Activated naive CD4-positive, alpha-beta T cell treated with anti-CD3 and anti-CD28 coated beads, Interleukin-2, amount 10 ng/mL, durations not matched to agents 5 hours and 36 hours (primary cell): ENCODE results near the gene HOXB3. TPM values are rescaled to one million over a fixed set of nuclear protein-coding genes. Genes with fewer than 3 reads are reported as not detected.

Source experiments
- microRNA-seq: library from miRNA; unstranded; fragments of <30 nt; microRNA quantifications from one replicate; pipeline ENCODE4 v1.2.0, GENCODE V29; 2022; ENCODE audit warnings: borderline microRNAs expressed, borderline replicate concordance
- total RNA-seq, 2 experiments: library from RNA; stranded (reverse); gene quantifications; one replicate each; pipeline ENCODE4 v1.2.3, GENCODE V29; 2021

HOXB3 gene
- 1 to 10 TPM; 9.2 to 9.7 TPM for total RNA-seq

GRCh38 chr17:48589831-48590606, at the start of gene HOXB3:
TSS of gene HOXB3 (minus strand) at chr17:48590241. CDS start at chr17:48552474, 37,767 bp downstream.

GRCh38 chr17:48626245-48627117, 36.4 kb upstream of the HOXB3 start, which contains the start of gene HOXB9:
TSS of gene HOXB9 (minus strand) at chr17:48626358. CDS start at chr17:48626269, 89 bp downstream.

DNA sequence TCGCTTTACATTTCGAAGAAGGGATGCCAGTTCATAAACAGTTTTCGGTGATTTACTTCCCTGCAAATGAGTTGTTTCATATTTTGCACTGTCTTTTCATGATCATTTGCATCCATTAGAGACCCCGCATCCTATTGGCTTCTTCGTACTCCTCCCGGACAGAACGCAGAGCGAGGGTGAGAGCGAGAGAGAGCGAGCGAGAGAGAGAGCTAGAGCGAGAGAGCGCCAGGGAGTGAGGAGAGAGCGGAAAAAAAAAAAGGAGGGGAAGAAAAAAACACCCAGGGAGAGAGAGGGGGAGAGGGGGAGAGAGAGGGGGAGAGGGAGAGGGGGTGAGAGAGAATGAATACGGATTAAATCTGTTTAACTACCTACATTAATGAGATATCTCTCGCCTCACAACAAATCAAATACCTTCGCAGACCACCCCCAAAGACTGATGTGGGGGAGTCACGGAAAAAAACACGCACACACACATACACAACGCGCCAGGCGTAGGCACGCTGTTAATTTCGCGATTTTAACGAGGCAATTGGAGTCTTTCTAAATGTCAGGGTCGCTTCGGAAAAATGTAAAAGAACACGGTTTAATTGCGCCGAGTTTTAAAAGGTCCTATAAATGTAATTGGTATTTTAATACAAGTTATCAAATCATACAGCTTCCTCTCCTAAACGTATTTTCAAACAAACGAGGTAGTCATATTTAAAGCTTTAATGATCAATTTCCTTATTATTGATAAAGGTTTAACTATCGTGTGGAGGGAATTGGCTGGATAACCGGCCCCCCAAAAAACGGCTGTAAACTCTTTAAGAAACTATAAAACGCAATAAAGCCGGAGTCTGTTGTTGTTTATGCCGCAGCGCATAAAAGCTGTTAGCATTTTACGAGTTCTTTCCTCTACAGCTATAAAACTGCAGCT, 25.3 kb upstream of the HOXB3 start, which contains the start of gene HOXB8:
Gene HOXB8, minus strand, starts transcription at position 246 of the 916 bp plus-strand sequence. CDS start 588 bp downstream, outside the sequence.

DNA sequence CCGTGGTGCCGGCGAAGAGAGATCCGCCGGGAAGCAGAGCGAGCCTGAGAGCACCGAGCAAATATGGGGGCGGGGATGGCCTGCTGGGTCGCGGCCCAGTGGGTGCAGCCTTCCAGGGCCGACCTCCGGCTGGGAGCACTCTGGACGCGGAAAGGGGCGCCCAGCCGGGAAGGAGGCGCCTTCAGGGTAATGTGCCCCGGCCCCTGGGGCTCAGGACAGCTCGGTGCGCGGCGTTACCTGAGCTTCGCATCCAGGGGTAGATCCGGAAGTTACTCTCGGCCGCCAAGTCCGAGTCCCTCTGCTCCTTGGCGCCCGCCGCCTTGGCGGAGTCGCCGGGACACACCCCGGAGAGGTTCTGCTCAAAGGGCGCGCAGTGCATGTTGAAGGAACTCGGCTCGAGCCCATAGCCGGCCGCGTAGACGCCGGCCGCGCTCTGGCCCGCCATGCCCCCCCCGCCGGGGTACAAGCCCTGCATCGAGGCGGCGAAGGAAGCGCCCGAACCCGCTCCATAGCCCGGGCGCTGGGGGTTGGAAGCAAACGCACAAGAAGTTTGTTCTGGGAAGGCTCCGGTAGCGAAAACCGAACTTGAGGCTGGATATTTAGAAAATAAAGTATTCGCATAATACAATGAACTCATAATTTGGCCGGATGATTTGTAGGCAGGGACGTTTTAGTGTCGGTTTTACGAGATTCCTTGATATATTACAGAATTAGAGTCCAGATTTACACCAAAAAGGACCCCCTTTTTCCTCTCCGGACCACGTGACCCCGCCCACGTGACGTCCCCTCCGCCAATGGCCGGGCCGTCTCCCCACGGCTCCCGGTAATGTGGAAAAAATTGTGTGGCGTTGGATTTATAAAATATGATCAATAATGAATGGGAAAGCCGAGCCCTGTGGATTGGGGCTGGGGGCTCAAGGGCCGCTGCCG, 20.5 kb upstream of the HOXB3 start, which contains the start of gene HOXB7:
Gene HOXB7, minus strand, starts transcription at position 736 of the 930 bp plus-strand sequence. Its CDS starts 99 bp downstream, at position 637.

DNA sequence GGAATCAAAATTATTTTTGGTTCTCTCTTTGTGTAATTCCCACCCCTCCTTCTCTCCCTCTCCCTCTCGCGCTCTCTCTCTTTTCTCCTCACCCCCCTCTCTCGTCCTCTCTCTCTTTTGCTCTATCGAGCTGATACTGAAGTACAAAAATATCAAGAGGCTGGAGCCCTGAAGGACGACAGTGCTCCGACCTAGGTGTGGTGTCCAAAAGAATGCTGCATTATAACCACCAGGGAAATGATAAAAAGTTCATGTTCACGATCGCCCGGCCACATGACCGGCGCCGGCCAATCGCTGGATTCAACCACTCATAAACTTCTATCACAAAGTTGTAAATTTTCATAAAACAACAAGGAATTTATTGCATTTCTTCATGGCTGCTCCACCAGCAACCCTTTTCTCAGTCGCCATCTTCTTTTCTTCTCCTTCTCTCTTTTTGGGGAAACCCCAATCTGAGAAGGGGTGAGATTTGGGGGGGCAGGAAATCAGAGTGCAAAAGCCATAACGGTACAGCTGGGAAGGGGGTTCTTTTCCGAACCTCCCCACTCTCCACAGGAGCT, 14.8 kb upstream of the HOXB3 start, which contains the start of gene HOXB6:
Gene HOXB6, minus strand, starts transcription at position 217 of the 560 bp plus-strand sequence. CDS start 6,836 bp downstream, outside the sequence.

GRCh38 chr17:48593126-48593829, 3.2 kb upstream of the HOXB3 start, which contains the start of gene HOXB5:
TSS of gene HOXB5 (minus strand) at chr17:48593779. CDS start at chr17:48593682, 97 bp downstream.

GRCh38 chr17:48577946-48578615, 12.0 kb downstream of the HOXB3 start, which contains the start of gene HOXB4:
TSS of gene HOXB4 (minus strand) at chr17:48578350. CDS start at chr17:48578319, 31 bp downstream.

DNA sequence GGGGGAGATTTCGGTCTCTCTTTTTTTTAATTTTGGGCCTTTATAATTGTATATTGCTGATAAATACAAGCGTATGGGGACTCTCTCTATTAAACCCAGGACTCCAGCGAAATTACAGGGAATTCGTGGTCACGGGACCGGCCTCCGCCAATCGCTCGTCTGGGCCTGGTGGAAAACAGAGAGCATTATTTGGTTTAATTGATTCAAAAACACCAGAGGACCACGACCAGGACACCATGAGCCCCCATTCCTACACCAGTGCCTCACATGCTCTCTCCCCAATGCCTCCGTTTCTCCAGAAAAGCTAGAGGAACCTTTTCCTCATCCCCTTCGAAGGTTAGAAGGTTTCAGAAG, 45.0 kb downstream of the HOXB3 start, which contains the start of gene HOXB2:
Gene HOXB2, minus strand, starts transcription at position 88 of the 354 bp plus-strand sequence. CDS start 198 bp downstream, outside the sequence.

DNA sequence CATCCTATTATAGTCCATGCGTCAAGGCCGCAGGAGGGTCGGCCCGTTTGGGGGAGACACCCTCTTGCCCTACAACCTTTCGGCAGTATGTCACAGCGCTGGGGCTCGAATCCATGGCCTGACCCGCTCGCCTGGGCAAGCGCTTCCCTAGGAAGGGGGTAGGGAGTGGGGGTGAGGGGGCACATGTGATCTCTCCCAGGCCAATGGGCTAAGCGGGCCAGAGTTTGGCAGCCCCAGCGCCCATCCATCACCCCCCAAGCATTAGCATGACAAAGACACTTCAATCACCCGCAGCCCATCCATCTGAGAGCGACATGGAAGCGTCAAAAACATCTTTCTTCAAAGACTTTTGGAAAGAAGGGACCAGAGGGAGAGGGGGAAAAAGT, 59.2 kb downstream of the HOXB3 start, which contains the start of gene HOXB1:
Gene HOXB1, minus strand, starts transcription at position 125 of the 386 bp plus-strand sequence. Its CDS starts 107 bp downstream, at position 18.

Small RNAs within 50 kb of the gene (microRNA-seq; reads per million reads assigned to microRNA genes)
- gene MIR196A1: not detected

Other genes starting within 250 kb of the HOXB3 start
- 100 to 1,000 TPM; 136 to 139 TPM for gene SKAP1, start 160.0 kb downstream of the HOXB3 start, total RNA-seq
- gene HOXB1, start 59.2 kb downstream of the HOXB3 start, total RNA-seq: not detected
- 10 to 100 TPM; 21.5 to 22.2 TPM for gene HOXB2, start 45.1 kb downstream of the HOXB3 start, total RNA-seq
- 1 to 10 TPM; 4.7 to 5.2 TPM for gene HOXB4, start 11.9 kb downstream of the HOXB3 start, total RNA-seq
- not detected for gene HOXB5, start 3.5 kb upstream of the HOXB3 start, total RNA-seq
- gene HOXB6, start 14.7 kb upstream of the HOXB3 start, total RNA-seq: not detected
- under 1 TPM; 0.48 to 0.58 TPM for gene HOXB7, start 20.8 kb upstream of the HOXB3 start, total RNA-seq
- not detected for gene HOXB8, start 25.1 kb upstream of the HOXB3 start, total RNA-seq
- under 1 TPM in 1 of 2 experiments, not detected in 1; 0.10 TPM for gene HOXB9, start 36.1 kb upstream of the HOXB3 start, total RNA-seq
- gene PRAC1, start 132.3 kb upstream of the HOXB3 start, total RNA-seq: not detected
- gene PRAC2, start 132.9 kb upstream of the HOXB3 start, total RNA-seq: not detected
- gene HOXB13, start 138.5 kb upstream of the HOXB3 start, total RNA-seq: not detected
- not detected for gene TTLL6, start 227.0 kb upstream of the HOXB3 start, total RNA-seq
- 100 to 1,000 TPM; 174 to 179 TPM for gene CALCOCO2, start 240.8 kb upstream of the HOXB3 start, total RNA-seq